H1 (cell line): ENCODE measurements around the gene KLRK1. TPM values are rescaled to one million over a fixed set of nuclear protein-coding genes. Genes with fewer than 3 reads are reported as not detected.

Experiments used
- CTCF ChIA-PET: fragments of 300-600 bp; sonication (Branson Sonifier 250); formaldehyde crosslinking; loops from one replicate; lab custom pipeline; 2021; ENCODE audit not compliant: partially characterized antibody; lab: Charles Lee
- POLR2A ChIA-PET: fragments of 300-600 bp; sonication (Branson Sonifier 250); formaldehyde crosslinking; loops from one replicate; lab custom pipeline; 2021; ENCODE audit warnings: inconsistent platforms; ENCODE audit not compliant: partially characterized antibody; lab: Charles Lee
- DNase-seq, 2 experiments: peaks; one replicate each; pipeline versions ENCODE4 v3.0.0 to v3.0.0-alpha.2; 2010 to 2022; ENCODE audit warnings: low spot score in 2 of 2, low read depth in 1 of 2, mixed read lengths in 1 of 2
- FAIRE-seq: peaks from 2 replicates; lab custom pipeline; 2011; peaks lifted over from hg19 to GRCh38; lab: Jason Lieb, UNC
- H2AFZ ChIP-seq: 2 replicates; pipeline ENCODE4 v1.8.1; 2012; ENCODE audit warnings: low read length, inconsistent platforms
- H2AK5ac ChIP-seq: 2 replicates; pipeline ENCODE4 v1.6.1; 2013; ENCODE audit warnings: low read depth, low read length
- H2BK120ac ChIP-seq: replicated peaks from 2 replicates; pipeline ENCODE3; 2013; ENCODE audit warnings: low read depth, low read length, inconsistent platforms
- H2BK12ac ChIP-seq: 2 replicates; pipeline ENCODE4 v1.6.1; 2013; ENCODE audit warnings: low read depth, low read length
- H2BK15ac ChIP-seq: 2 replicates; pipeline ENCODE4 v1.6.1; 2013; ENCODE audit warnings: low read length
- H2BK20ac ChIP-seq: 2 replicates; pipeline ENCODE4 v1.6.1; 2013; ENCODE audit warnings: low read length
- H2BK5ac ChIP-seq: 2 replicates; pipeline ENCODE4 v1.6.1; 2013; ENCODE audit warnings: low read depth, low read length
- H3K14ac ChIP-seq: 2 replicates; pipeline ENCODE4 v1.6.1; 2013; ENCODE audit warnings: inconsistent platforms; ENCODE audit not compliant: insufficient read length
- H3K18ac ChIP-seq: 2 replicates; pipeline ENCODE4 v1.6.1; 2013; ENCODE audit warnings: low read length; ENCODE audit errors: extremely low read depth
- H3K23ac ChIP-seq: 2 replicates; pipeline ENCODE4 v1.6.1; 2013; ENCODE audit warnings: inconsistent platforms; ENCODE audit not compliant: insufficient read length
- H3K23me2 ChIP-seq: 2 replicates; pipeline ENCODE4 v1.6.1; 2013; ENCODE audit warnings: low read depth, low read length
- H3K27ac ChIP-seq: 2 replicates; pipeline ENCODE4 v1.6.1; 2011; ENCODE audit warnings: low read depth, low read length, inconsistent platforms
- H3K27me3 ChIP-seq, 4 experiments: replicated peaks in 1 of 4; 1 replicate in 1 of 4; 2 replicates in 3 of 4; pipeline versions ENCODE4 v1.6.1 to v1.8.1; 2011 to 2013; ENCODE audit warnings: low read length in 3 of 4, mild to moderate bottlenecking in 3 of 4, inconsistent platforms in 2 of 4, mixed read lengths in 2 of 4, moderate library complexity in 1 of 4; ENCODE audit not compliant: control insufficient read depth in 3 of 4, insufficient read depth in 3 of 4; ENCODE audit errors: extremely low read depth in 1 of 4
- H3K36me3 ChIP-seq, 4 experiments: 2 replicates each; pipeline versions ENCODE4 v1.6.1 to v1.8.1; 2011 to 2013; ENCODE audit warnings: mild to moderate bottlenecking in 4 of 4, low read length in 3 of 4, moderate library complexity in 2 of 4, control low read depth in 1 of 4, inconsistent platforms in 1 of 4; ENCODE audit not compliant: insufficient read depth in 4 of 4, control insufficient read depth in 2 of 4
- H3K4ac ChIP-seq: replicated peaks from 2 replicates; pipeline ENCODE3; 2013; ENCODE audit warnings: low read length, low read depth, mixed read lengths, inconsistent platforms; ENCODE audit not compliant: insufficient read length
- H3K4me1 ChIP-seq, 4 experiments: replicated peaks in 1 of 4; 1 replicate in 1 of 4; 2 replicates in 3 of 4; pipeline versions ENCODE4 v1.6.1 to v1.8.1; 2011 to 2013; ENCODE audit warnings: low read length in 3 of 4, inconsistent platforms in 2 of 4, mixed read lengths in 1 of 4; ENCODE audit not compliant: insufficient read depth in 4 of 4, control insufficient read depth in 3 of 4
- H3K4me2 ChIP-seq, 2 experiments: 2 replicates each; pipeline versions ENCODE4 v1.6.1 to v1.8.1; 2011 to 2013; ENCODE audit warnings: low read depth in 2 of 2, low read length in 2 of 2, control low read depth in 1 of 2, inconsistent platforms in 1 of 2, mild to moderate bottlenecking in 1 of 2; ENCODE audit not compliant: insufficient read depth in 1 of 2
- H3K4me3 ChIP-seq, 4 experiments: fragments of 200-600, 300-600 bp in 1 of 4; sonication (generic), shearing (Covaris generic), sonication (Bioruptor Twin) in 1 of 4; 2 replicates each; pipeline versions ENCODE4 v1.5.1 to v1.8.1; 2011 to 2016; ENCODE audit warnings: low read length in 4 of 4, low read depth in 3 of 4, control low read depth in 2 of 4, inconsistent platforms in 2 of 4, mild to moderate bottlenecking in 2 of 4, mixed read lengths in 1 of 4, moderate library complexity in 1 of 4; ENCODE audit not compliant: insufficient read depth in 2 of 4; ENCODE audit errors: extremely low read depth in 1 of 4
- H3K56ac ChIP-seq: replicated peaks from 2 replicates; pipeline ENCODE3; 2013; ENCODE audit warnings: low read depth, mild to moderate bottlenecking, mixed read lengths, low read length, inconsistent platforms; ENCODE audit not compliant: insufficient read length
- H3K79me1 ChIP-seq: 2 replicates; pipeline ENCODE4 v1.6.1; 2013; ENCODE audit warnings: low read depth, low read length, control low read depth
- H3K79me2 ChIP-seq, 2 experiments: 2 replicates each; pipeline versions ENCODE4 v1.6.1 to v1.8.1; 2012 to 2013; ENCODE audit warnings: low read length in 2 of 2, mild to moderate bottlenecking in 2 of 2, inconsistent platforms in 1 of 2; ENCODE audit not compliant: insufficient read depth in 2 of 2, control insufficient read depth in 1 of 2
- H3K9ac ChIP-seq, 4 experiments: replicated peaks in 1 of 4; 1 replicate in 1 of 4; 2 replicates in 3 of 4; pipeline versions ENCODE4 v1.6.1 to v1.8.1; 2011 to 2013; ENCODE audit warnings: low read depth in 3 of 4, low read length in 3 of 4, control low read depth in 2 of 4, mild to moderate bottlenecking in 2 of 4, moderate library complexity in 2 of 4, inconsistent platforms in 1 of 4; ENCODE audit errors: extremely low read depth in 1 of 4
- H3K9me3 ChIP-seq, 2 experiments: 2 replicates each; pipeline versions ENCODE4 v1.6.1 to v1.8.1; 2012 to 2013; ENCODE audit warnings: mild to moderate bottlenecking in 2 of 2, moderate library complexity in 2 of 2, control low read depth in 1 of 2, inconsistent platforms in 1 of 2, low read depth in 1 of 2, low read length in 1 of 2, mixed read lengths in 1 of 2; ENCODE audit not compliant: insufficient read depth in 2 of 2
- H4K20me1 ChIP-seq, 2 experiments: replicated peaks in 1 of 2; 2 replicates each; pipeline versions ENCODE3 to v1.8.1; 2011 to 2013; ENCODE audit warnings: inconsistent platforms in 2 of 2, low read length in 2 of 2, mild to moderate bottlenecking in 1 of 2; ENCODE audit not compliant: insufficient read depth in 2 of 2, control insufficient read depth in 1 of 2
- H4K5ac ChIP-seq: 2 replicates; pipeline ENCODE4 v1.6.1; 2013; ENCODE audit warnings: low read length, low read depth, mixed read lengths, inconsistent platforms; ENCODE audit not compliant: insufficient read length
- H4K8ac ChIP-seq: 2 replicates; pipeline ENCODE4 v1.8.0; 2013; ENCODE audit warnings: mild to moderate bottlenecking, moderate library complexity, low read length, inconsistent platforms; ENCODE audit not compliant: insufficient read depth; ENCODE audit errors: extremely low read depth
- H4K91ac ChIP-seq: replicated peaks from 2 replicates; pipeline ENCODE3; 2013; ENCODE audit warnings: low read length, mixed read lengths, inconsistent platforms; ENCODE audit not compliant: insufficient read length
- CBX5 ChIP-seq: fragments of 300-800, 300-1000 bp; sonication (generic); IDR thresholded peaks from 2 replicates; pipeline ENCODE4 v1.7.1; 2016; ENCODE audit warnings: antibody characterized with exemption, low read length, low read depth
- WGBS, 2 experiments: shearing (Covaris generic) in 1 of 2; methylation state at CpG; one replicate each; pipeline versions ENCODE4 v1.1.6 to v1.1.7; 2013 to 2015; ENCODE audit warnings: low lambda C conversion rate in 2 of 2, mixed read lengths in 2 of 2, inconsistent platforms in 1 of 2, low coverage in 1 of 2, missing lambda C conversion rate in 1 of 2; ENCODE audit not compliant: insufficient replicate concordance in 2 of 2, insufficient coverage in 1 of 2, insufficient read length in 1 of 2; ENCODE audit errors: extremely low coverage in 1 of 2, missing lambda C conversion rate in 1 of 2; 5-methylcytosine and 5-hydroxymethylcytosine counted together
- polyA plus RNA-seq, 7 experiments: library from polyadenylated mRNA; depleted of rRNA in 3 of 7; stranded (reverse) in 5 of 7; unstranded in 2 of 7; fragments of >200 nt in 5 of 7; fragments of 200-250 nt in 2 of 7; gene quantifications; 1 replicate in 5 of 7; 2 replicates in 1 of 7; 4 replicates in 1 of 7; pipeline versions ENCODE4 v1.2.1 to v1.2.3, GENCODE V29; 2011 to 2013; ENCODE audit warnings: missing spikeins in 2 of 7, mixed read lengths in 2 of 7
- total RNA-seq: library from RNA; stranded (reverse); fragmentation: NEBNext Ultra II Directional; extraction: Animal tissue kit (Norgen Biotek cat#: 25700); gene quantifications from 2 replicates; pipeline ENCODE4 v1.2.1, GENCODE V29; 2021

The KLRK1 gene
- total and polyA plus RNA-seq, 2 of the 8 experiments (the other 6 are each of a cell fraction or from before 2014, with no cell fraction given) = not detected

- H2BK120ac ChIP-seq = peak overlapping the region; percentile 29
- peaks cover 4% of the 10 kb centered on the region in 2 experiments; a peak in 2 of 4 replicates for H3K9me3 ChIP-seq
- no peak overlapping the region; a peak in 1 of 7 replicates for H3K9ac ChIP-seq
- H2BK20ac ChIP-seq = no peak overlapping the region
- no peak overlapping the region for H4K8ac ChIP-seq
- peak overlapping the region; percentile 99; the same call in 1 of the 2 replicates for H2BK12ac ChIP-seq
- peaks cover 0 to 3% (median 0%) of the 10 kb centered on the region in 4 experiments; a peak in 1 of 8 replicates for H3K36me3 ChIP-seq
- H3K27me3 ChIP-seq = no peaks in the 10 kb centered on the region
- H4K91ac ChIP-seq = peak overlapping the region; percentile 91
- peak overlapping the region; percentile 34 to 63 (median 50) for H3K4me3 ChIP-seq
- POLR2A ChIA-PET = interaction anchor here (0.7 to 1.2 kb wide), 2 partner anchors 168 to 358 kb away, joined by 3 read pairs; partner anchors contain the start of gene YBX3
- CTCF ChIA-PET = interaction anchor here (1.1 to 3.2 kb wide), 9 partner anchors 8 to 310 kb away, joined by 3 to 33 read pairs (median 8); partner anchors contain the start of gene MAGOHB
- H3K23me2 ChIP-seq = peaks cover 5% of the 10 kb centered on the region
- H3K79me1 ChIP-seq = no peaks in the 10 kb centered on the region
- peak overlapping the region; percentile 49 for H4K5ac ChIP-seq
- peak overlapping the region; percentile 73 for H2BK5ac ChIP-seq
- no peak overlapping the region for H3K14ac ChIP-seq
- H3K79me2 ChIP-seq = no peaks in the 10 kb centered on the region
- FAIRE-seq (peak; percentile 57), DNase-seq (no peak)
- peak overlapping the region; percentile 64; the same call in 1 of the 2 replicates for H3K18ac ChIP-seq
- no peak overlapping the region for H3K4ac ChIP-seq
- 9% methylated on average over 15 of the region's 15 CpGs; no CpG with 5 or more reads in 1 of the 2 experiments for WGBS, 2 experiments
- H2AK5ac ChIP-seq = no peak overlapping the region
- H2BK15ac ChIP-seq = no peak overlapping the region
- H3K4me1 ChIP-seq = peaks cover 14 to 33% (median 21%) of the 10 kb centered on the region in 4 experiments; a peak in 6 of 7 replicates
- no peak overlapping the region for H3K23ac ChIP-seq
- H3K4me2 ChIP-seq = peak overlapping the region; percentile 75 to 87
- peak overlapping the region; percentile 52 for H3K56ac ChIP-seq
- peak overlapping the region; percentile 91 for H2AFZ ChIP-seq
- H3K27ac ChIP-seq = peak overlapping the region; percentile 16
- H4K20me1 ChIP-seq = no peaks in the 10 kb centered on the region
- no peak for TF ChIP-seq CBX5
These were observed 24.8 kb downstream of the KLRK1 start for GRCh38 chr12:10364815-10365622.
